Endometrial microvascular endothelial cells (primary cell): ENCODE measurements around the gene PCDHGC4. TPM values are rescaled to one million over a fixed set of nuclear protein-coding genes. Genes with fewer than 3 reads are reported as not detected.

Source experiments
- in situ Hi-C: cut with HindIII; loops from 2 replicates; pipeline ENCODE4 v1.10.0; 2017; ENCODE audit warnings: low sequenced_read_pairs, low pct_unique_long_range_greater_than_20kb; ENCODE audit errors: inconsistent ontology term
- total RNA-seq: library from RNA; depleted of rRNA; stranded (reverse); fragments of >200 nt; gene quantifications from one replicate; pipeline ENCODE4 v1.2.3, GENCODE V29; 2015; ENCODE audit errors: inconsistent ontology term

Gene PCDHGC4
- total RNA-seq, 1 donor from 2014 or later, result not detected

DNA sequence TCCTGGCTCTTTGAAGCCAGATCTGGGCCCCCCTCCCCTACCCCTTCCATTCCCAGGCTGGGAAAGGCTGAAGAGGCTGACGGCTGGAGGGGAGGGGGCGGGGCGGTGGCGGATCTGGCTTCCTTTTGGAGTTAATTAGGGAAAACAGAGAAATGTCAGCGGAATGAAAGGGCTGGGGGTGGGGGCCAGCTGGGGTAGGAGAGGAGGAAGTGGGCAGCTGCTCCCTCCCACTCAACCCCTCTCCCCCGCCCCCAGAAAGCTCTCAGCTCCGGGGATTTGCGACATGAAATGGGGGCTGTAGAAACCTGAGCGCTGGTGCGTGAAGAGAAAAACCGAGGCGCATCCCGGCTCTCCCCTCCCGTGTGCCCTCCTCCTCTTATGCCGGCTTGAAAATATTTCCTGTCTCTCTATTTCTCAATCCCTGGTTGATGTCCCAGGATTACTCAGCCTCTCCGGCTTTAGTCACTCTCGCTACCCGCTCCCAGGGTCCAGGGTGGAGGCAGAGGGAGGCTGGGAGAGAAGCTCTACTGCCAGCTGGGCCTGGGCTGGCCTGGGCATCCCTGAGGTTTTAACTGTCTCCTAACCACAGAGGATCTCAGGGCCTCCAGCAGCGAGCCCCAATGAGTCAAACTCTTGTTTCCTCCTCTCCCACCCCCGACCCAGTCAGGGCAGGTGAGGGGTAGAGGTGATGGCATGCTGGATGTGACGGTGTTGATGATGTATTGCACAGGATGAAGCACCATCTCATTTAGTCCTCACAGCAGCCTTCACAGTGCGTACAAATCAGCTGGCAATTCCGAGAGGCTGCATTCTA, 24.2 kb downstream of the PCDHGC4 start:
- in situ Hi-C loops, result no loop called here

DNA sequence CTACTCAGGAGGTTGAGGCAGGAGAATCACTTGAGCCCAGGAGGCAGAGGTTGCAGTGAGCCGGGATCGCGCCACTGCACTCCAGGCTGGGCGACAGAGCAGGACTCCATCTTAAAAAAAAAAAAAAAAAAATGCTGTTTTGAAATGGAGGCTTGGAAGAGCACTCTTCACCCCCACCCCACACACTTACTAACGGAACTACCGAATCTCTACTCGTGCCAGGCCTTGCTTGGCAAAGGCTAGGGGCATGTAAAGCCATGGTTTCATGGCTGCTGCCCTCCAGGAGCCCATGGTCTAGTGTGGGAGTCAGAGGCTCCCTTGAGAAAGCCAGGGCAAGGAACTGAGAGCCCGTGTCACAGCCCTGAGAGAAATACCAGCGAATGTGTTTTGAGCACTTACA, 25.3 kb downstream of the PCDHGC4 start:
- in situ Hi-C loops, result no loop called here

DNA sequence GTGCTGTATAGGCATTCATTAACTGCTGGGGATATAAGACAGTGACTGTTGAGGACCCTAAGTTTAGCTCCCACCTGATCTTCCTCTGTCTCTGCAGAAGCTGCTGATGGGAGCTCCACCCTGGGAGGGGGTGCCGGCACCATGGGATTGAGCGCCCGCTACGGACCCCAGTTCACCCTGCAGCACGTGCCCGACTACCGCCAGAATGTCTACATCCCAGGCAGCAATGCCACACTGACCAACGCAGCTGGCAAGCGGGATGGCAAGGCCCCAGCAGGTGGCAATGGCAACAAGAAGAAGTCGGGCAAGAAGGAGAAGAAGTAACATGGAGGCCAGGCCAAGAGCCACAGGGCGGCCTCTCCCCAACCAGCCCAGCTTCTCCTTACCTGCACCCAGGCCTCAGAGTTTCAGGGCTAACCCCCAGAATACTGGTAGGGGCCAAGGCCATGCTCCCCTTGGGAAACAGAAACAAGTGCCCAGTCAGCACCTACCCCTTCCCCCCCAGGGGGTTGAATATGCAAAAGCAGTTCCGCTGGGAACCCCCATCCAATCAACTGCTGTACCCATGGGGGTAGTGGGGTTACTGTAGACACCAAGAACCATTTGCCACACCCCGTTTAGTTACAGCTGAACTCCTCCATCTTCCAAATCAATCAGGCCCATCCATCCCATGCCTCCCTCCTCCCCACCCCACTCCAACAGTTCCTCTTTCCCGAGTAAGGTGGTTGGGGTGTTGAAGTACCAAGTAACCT, 26.2 kb downstream of the PCDHGC4 start:
- in situ Hi-C loops, result no loop called here

DNA sequence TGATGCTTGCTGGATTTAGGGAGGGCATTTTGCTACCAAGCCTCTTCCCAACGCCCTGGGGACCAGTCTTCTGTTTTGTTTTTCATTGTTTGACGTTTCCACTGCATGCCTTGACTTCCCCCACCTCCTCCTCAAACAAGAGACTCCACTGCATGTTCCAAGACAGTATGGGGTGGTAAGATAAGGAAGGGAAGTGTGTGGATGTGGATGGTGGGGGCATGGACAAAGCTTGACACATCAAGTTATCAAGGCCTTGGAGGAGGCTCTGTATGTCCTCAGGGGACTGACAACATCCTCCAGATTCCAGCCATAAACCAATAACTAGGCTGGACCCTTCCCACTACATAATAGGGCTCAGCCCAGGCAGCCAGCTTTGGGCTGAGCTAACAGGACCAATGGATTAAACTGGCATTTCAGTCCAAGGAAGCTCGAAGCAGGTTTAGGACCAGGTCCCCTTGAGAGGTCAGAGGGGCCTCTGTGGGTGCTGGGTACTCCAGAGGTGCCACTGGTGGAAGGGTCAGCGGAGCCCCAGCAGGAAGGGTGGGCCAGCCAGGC, 27.0 kb downstream of the PCDHGC4 start:
- in situ Hi-C loops, result no loop called here

DNA sequence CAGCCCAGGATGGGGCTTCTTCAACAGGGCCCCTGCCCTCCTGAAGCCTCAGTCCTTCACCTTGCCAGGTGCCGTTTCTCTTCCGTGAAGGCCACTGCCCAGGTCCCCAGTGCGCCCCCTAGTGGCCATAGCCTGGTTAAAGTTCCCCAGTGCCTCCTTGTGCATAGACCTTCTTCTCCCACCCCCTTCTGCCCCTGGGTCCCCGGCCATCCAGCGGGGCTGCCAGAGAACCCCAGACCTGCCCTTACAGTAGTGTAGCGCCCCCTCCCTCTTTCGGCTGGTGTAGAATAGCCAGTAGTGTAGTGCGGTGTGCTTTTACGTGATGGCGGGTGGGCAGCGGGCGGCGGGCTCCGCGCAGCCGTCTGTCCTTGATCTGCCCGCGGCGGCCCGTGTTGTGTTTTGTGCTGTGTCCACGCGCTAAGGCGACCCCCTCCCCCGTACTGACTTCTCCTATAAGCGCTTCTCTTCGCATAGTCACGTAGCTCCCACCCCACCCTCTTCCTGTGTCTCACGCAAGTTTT, 27.6 kb downstream of the PCDHGC4 start:
- in situ Hi-C loops, result no loop called here

DNA sequence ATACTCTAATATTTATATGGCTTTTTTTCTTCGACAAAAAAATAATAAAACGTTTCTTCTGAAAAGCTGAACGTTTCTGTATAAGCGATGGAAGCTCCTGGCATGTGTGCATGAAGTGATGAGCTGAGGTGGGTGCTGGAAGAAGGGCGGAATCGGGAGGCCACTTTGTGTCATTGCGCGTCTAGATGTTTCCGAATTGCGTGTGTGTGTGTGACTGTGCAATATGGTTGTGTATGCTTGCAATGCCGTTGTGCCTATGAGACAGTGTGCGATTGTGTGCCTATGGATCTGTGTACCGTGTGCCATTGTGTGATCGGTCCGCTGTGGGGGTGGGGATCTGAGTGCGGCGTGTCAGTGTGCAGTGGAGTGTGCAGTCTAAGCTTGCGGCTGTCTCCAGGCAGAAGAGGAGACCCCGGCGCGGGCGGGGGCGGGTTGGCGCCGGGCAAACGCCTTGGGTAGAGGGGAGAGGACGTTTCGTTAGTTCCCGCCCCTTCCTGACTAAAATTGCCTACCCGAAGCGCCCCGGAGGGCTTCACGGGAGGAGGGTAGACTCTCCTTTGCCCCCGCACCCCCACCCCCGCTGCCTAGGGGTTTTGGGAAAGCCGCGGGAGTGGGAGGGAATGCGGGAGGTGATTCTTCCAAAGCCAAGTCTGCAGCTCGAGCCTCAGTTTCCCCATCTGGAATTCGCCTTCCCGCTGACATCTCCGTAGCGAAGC, 28.2 kb downstream of the PCDHGC4 start:
- in situ Hi-C loops, result no loop called here

DNA sequence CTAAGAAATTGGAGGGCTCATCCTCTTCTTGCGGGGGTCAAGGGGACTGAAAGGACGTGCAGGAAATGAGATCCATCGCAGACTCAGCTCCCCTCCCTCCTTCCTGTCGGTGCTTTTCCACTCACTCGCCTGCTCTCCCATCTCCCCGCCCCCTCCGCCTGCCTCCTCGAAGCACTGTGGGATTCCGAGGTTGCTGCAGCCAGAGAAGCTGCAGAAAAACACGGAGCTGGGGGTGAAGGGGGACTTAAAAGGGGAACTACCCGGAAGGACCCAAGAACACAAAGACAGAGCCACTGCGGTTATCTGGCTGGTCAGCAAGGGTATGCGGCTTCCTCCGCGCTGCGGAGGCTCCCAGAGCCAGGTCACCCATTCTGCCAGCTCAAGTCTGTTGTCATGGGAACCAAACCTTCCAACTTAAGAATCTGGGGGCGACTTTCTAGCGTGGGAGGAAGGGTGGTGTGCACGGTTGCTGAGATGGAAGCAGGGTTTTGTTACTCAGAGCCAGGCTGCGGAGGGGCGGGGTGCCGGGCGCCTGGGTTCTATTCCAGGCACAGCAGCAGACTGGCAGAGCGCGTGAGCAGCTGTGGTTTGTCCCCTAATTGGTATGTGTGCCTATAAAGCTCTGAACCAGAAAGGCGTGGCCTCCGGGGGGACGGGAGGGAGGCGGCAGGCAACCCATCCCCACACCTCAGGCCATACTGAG, 28.9 kb downstream of the PCDHGC4 start:
- in situ Hi-C loops, result no loop called here

DNA sequence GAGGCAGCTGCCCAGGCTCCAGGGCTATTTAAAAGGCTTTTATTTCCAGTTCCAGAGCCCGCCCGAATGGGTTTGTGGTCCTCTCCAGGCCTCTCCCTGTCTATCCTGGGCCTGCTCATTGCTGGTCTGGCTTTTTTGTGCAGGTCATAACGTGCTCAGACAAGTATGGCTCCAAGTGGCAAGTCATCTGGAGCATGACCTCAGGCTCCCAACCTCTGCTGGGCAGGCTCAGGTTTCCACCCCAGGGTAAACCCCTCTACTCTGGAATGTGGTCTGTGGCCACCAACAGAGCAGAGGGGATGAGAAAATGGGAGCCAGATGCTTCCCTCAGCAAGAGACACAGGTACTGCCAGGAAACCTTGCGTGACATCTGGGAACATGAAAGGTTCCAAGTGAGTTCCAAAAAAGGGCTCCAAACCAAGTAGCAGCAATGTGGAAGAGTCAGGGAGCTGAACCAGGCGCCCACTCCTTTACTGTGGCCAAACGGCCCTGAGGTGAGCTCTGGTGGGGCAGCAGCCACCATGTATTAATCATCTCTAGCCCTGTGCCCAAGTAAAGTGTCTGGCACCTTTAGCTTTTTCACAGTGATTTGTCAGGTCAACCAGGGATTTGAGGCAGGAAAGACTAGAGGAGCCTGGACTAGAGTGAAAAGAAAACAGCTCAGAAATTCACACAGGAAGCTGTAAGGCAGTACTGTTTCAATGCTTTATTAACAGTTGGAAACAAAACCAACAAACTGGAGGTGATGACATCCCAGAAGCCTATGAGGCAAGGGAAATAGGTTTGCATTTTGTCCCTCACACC, 29.7 kb downstream of the PCDHGC4 start:
- in situ Hi-C loops, result no loop called here

DNA sequence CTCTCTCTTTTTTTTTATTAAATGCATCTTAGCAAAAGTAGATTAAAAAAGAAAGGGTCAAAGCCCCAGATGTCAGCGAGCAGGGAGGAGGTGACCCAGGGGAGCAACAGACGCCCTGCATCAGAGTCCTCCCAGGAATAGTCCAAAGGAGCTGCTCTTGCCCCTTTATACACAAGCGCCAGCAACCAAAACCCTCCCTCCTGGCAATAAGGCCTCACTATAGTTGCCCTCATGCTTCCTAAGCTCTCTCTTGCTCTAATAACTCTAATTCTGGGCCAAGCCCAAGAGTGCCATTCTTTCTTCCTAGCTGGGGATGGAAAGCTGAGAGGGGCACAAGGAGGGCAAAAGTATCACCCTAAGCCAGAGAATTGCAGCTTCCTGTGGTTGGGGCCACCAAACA, 30.3 kb downstream of the PCDHGC4 start:
- in situ Hi-C loops, result no loop called here

DNA sequence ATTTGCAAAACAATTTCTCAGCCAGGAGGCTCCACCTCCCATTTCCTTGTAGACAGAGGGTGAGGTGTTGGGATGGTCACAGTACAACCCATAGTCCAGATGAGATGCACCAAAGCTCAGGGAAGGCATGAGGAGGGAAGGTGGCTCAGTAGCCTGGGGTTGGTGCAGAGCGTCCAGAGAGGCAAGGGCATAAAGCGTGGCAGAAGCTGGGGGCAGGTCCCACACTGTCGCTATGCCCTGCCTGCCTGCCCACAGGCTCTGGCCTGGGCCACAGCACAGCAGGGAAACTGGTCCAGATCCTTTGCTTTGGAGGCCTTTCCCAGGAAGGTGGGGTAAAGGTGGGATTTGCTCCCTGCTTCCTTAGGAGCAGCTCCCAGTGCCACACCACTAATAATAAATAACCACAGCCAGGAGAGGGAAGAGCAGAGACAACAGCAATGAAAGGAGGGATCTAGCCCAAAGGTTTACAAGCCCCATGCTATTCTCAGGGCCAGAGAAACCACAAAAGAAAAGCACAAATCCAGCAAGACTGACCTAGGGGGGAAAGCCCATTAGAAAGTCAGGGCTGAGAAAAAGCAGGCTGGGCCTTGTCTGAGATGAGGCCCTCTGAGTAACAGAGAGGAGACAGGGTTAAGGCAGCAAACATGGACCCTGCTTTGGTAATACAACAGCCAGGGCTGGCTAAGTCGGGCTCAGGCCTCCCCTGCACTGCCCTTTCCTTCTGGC, 31.3 kb downstream of the PCDHGC4 start:
- in situ Hi-C loops, result no loop called here

DNA sequence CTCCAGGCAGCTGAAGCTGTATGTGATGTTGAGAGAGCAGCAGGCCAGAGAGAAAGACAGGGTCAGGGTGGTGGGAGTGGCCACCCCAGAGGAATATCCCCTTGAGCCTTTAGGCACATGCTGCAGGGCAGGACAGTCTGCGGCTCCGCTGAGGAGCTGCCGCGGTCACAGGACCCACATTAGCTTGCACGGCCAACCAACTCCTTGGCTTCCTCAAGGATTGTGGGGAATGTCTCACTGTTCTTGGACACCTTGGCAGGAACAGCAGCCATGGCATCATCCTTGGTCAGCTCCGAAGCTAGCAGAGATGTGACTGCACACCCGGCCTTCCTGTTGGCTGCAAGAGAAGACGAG, 31.8 kb downstream of the PCDHGC4 start:
- in situ Hi-C loops, result no loop called here

DNA sequence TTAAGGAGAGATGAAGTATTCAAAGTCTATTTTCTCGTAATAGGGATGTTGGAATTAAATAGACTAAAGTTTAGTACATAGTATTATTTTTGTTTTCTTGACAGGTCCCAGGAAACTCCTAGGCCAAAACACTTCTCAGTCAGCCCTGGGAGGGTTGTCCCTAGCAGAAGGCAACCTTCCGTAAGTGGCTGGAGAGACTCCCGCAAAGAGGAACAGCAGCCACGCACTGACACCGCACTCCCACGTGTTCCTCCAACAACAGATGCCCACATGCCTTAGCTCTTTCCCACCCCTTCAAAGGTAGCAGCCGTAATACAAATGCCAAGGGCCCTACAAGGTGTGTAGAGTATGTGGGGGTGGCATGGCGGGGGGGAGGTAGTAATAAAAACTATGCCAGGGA, 32.5 kb downstream of the PCDHGC4 start:
- in situ Hi-C loops, result no loop called here

DNA sequence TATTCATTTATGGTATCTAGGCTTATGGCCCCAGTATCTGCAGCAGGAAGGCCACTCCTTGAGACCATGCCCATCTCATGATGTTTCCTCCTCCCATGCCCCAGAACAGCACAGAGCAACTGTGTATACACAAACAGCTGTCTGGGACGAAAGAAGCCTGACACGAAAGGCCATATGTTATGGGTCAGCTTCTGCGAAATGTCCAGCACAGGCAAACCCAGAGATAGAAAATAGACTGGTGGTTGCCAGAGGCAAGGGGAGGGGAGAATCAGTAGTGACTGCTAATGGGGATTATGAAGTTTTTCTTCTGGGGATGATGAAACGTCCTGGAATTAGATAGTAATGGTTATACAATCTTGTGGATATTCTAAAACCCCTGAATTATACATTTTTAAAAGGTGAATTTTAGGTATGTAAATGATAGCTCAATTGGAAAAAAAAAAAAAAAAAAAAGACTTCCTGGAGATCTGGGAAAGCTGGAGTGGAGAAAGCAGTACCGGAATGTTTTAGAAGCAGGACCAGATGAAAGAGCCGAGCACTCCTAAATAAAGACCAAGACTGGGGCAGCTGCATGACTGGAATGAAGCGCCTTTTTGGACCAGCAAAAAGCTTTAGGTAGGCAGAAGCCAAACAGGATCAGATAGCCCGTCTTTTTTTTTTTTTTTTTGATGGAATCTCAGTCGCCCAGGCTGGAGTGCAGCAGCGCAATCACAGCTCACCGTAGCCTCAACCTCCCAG, 33.2 kb downstream of the PCDHGC4 start:
- in situ Hi-C loops, result no loop called here

DNA sequence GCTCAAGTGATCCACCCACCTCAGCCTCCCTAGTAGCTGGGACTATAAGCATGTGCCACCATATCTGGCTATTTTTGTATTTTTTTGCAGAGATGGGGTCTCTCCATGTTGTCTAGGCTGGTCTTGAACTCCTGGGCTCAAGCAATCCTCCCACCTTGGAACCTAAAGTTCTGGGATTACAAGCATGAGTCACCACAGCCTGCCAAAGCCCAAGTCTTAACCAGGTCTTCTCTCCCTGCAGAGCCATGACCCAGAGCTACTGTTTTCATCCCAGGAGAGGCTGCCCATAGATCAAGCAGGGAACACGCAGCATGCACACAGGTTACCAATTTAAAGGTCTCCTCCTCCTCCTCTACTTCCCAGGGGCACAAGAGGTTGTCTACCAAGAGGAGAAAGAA, 33.8 kb downstream of the PCDHGC4 start:
- in situ Hi-C loops, result no loop called here

DNA sequence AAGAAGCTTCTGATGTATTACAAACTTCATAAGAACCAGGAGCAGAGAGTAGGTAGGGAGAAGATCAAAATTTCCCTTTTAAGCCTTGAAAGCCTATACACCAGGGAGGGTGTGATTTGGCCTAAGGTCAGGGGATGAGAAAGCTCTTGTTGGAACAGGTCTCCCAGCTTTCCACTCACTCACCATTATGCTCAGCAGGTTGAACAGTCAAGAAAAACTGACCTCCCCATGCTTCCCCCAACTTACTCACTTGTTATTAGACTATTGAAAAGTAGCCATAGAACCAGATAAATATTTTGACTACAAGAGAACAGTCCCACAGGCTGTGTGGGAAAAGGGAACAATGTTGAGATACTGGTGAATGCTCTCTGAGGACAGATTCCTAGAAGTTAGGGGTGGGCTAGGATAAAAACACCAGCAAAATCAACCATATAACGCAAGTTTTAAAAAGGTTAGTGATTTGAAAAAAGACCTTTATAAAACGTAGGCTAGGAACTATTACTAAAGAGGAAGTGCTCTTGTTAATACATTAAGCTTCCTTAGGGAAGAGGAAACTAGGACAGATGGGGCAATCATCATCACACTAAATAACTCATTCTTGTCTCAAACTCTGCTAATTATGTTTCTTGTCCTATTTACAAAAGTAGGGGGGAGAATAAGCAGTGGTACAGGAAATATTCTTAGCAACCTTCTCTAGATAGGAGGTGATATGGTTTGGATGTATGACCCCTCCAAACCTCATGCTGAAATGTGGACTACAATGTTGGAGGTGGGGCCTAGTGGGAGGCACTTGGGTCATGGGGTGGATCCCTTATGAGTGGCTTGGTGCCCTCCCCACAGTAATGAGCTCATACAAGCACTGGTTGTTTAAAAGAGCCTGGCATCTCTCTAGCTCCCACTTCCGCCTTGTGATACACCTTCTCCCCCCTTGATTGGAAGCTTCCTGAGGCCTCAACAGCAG, 35.1 kb downstream of the PCDHGC4 start:
- in situ Hi-C loops, result no loop called here
